GM19463 (cell line): Measurements from ENCODE around the gene ZSCAN30.

Experiments used
- ATAC-seq: cut with Tn5 transposase; IDR thresholded peaks from one replicate; pipeline ENCODE4 v1.9.1; 2021; ENCODE audit warnings: mild to moderate bottlenecking, moderate library complexity; ENCODE audit not compliant: unreplicated experiment

ZSCAN30 gene

GRCh38 chr18:35282353-35282752, 7.7 kb downstream of the ZSCAN30 start:
- no peak for ATAC-seq

DNA sequence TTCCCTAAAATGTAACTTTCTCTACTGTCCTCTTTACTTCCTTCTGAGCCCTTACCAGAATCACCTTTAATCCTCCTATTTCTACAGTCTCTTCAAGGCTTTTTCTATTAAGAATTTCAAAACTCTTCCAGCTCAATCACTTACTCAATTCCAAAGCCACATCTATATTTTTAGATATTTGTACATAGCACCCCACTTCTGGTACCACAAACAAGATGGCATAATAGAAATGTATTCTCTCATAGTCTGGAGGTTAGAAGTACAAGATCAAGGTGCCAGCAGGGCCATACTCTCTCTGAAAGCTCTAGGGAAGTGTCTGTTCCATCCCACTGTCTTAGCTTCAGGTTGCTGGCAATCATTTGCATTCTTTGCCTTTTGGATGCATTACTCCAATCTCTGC, 11.1 kb downstream of the ZSCAN30 start:
- no peak for ATAC-seq

DNA sequence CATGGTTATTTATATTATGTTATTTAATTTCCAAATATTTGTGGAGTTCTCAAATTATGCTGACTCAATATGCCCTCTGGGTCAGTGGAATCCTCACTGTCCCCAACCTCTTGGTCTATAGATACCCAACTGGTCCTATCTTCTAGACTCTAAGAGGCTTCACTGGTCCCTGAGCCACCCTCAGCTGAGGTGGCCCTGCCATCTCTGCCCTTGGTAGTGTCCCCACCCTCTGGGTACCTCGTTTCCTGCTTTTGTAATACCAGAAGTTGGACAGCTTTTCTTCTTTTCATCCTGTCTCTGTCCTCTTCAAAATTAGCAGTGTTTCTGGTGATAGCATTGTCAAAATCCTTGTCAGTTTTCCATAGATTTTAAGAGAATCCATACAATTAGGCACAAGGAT, 11.9 kb downstream of the ZSCAN30 start:
- no peak for ATAC-seq

GRCh38 chr18:35277633-35278032, 12.4 kb downstream of the ZSCAN30 start:
- no peak for ATAC-seq

DNA sequence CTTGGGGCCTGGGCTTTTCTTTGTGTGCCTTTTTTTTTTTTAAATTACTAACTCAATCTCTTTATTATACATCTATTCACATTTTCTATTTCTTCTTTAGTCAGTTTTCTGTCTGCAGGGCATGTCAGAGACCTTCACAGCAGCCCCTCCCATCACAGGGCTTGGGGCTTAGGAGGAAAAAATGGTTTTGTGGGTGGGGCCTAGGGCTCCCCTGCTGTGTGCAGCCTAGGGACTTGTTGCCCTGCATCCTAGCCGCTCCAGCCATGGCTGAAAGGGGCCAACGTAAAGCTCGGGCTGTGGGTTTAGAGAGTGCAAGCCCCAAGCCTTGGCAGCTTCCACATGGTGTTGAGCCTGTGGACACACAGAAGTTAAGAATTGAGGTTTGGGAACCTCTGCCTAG, 13.8 kb downstream of the ZSCAN30 start:
- ATAC-seq: no peak

DNA sequence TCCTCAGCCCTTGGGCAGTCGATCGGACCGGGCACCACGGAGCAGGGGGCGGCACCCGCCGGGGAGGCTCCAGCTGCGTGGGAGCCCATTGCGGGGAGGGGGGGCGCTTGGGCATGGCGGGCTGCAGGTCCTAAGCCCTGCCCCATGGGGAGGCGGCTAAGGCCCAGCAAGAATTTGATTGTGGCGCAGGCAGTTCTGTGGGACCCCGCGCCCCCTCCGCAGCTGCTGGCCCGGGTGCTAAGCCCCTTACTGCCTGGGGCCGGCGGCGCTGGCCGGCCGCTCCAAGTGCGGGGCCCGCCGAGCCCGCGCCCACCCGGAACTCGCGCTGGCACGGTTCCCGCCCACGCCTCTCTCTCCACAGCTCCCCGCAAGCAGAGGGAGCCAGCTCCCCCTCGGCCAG, 18.4 kb downstream of the ZSCAN30 start:
- ATAC-seq: no peak

DNA sequence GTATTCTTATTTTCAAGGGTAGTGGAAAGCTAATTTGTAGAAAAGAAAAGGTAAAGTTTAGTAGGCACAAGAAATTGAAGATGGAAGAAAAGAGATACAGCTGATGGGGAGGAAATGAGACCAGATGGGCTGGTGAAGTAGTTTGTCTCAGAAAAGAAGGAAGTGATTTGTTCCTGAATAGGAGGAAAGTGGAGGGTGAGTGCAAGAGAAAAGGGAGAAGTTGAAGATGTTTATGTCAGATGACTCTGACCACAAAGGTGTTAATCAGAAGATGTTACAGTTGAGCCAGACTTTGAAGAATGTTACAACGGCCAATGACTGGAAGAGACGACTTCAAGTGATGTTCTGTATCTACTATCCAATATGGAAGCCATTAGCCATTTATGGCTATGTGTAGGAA, 21.2 kb downstream of the ZSCAN30 start:
- no peak for ATAC-seq

- ATAC-seq: no peak
Observed at GRCh38 chr18:35267809-35268208, 22.2 kb downstream of the ZSCAN30 start.

DNA sequence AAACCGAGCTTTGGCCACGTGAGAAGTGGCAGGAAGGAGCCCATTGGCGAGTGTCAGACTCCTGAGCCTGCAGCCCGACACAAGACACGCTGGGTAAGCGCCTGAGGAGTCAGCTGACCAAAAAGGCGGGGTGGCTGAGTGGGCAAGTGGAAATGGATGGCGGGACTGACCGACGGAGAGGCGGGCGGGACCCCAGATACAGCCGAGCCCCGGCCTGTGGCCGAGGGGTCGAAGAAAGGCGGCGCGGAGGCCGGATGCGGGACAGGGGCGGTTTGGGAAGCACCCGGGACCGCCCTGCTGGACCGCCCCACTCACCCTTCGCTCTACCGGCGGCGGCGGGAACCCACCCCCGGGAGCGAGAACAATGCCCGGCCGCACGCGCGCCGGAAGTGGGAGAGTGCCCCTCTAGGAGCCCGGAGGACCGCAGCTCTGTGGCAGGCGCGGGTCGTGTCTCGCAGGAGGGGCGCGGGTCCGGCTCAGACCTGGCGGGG, 22.8 kb downstream of the ZSCAN30 start:
- peak; percentile 88 for ATAC-seq

- no peak for ATAC-seq
Observed at GRCh38 chr18:35264409-35264808, 25.6 kb downstream of the ZSCAN30 start.

GRCh38 chr18:35256947-35257346, 33.1 kb downstream of the ZSCAN30 start:
- no peak for ATAC-seq

GRCh38 chr18:35253655-35254287, 36.3 kb downstream of the ZSCAN30 start:
- ATAC-seq: no peak

GRCh38 chr18:35252466-35252865, 37.6 kb downstream of the ZSCAN30 start:
- ATAC-seq: no peak

DNA sequence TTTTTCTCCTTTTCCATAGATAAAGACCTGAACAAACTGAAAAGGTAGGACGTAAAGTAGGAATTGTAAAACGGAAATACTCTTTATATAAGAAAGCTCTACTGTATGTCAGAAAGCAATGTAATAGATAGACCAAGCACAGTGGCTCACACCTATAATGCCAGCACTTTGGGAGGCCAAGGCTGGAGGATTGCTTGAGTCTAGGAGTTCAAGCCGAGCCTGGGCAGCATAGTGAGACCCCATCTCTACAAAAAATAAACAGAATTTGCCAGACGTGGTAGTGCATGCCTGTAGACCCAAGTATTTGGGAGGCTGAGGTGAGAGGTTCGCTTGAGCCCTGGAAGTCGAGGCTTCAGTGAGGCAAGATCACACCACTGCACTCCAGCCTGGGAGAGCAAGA, 41.6 kb downstream of the ZSCAN30 start:
- no peak for ATAC-seq

- no peak for ATAC-seq
Observed at GRCh38 chr18:35247412-35248249, 42.4 kb downstream of the ZSCAN30 start.

- ATAC-seq: no peak
Observed at GRCh38 chr18:35246831-35247230, 43.2 kb downstream of the ZSCAN30 start.

GRCh38 chr18:35245719-35246317, 44.2 kb downstream of the ZSCAN30 start:
- no peak for ATAC-seq

- ATAC-seq: no peak
Observed at GRCh38 chr18:35244671-35245070, 45.4 kb downstream of the ZSCAN30 start.

- no peak for ATAC-seq
Observed at GRCh38 chr18:35242426-35242825, 47.6 kb downstream of the ZSCAN30 start.

GRCh38 chr18:35241448-35241804, 48.6 kb downstream of the ZSCAN30 start:
- ATAC-seq: no peak

- peak; percentile 99 for ATAC-seq
Observed at GRCh38 chr18:35240664-35241447, 49.2 kb downstream of the ZSCAN30 start, which contains the start of gene ZNF397. TSS of gene ZNF397 (plus strand) at chr18:35241034. CDS start at chr18:35242471, 1,437 bp downstream.
